ENCODE data around the gene AHRR. TPM values are rescaled to one million over a fixed set of nuclear protein-coding genes. Genes with fewer than 3 reads are reported as not detected.
A peak's percentile ranks its signal among the peaks of the same experiment; 100 is the strongest.

Gene AHRR
- total RNA-seq, 1 donor from 2014 or later, result 6.1 TPM

- Mint-ChIP-seq H3K9me3 (no peaks in the 10 kb centered on the region), H3K4me3 (no peak overlapping the region), H3K27ac (no peak overlapping the region), H3K36me3 (ENCODE audit: low read depth) (no peaks in the 10 kb centered on the region), H3K27me3 (peaks cover 5% of the 10 kb centered on the region), H3K4me1 (peaks cover under 1% of the 10 kb centered on the region)
- intact Hi-C loops (cut with micrococcal nuclease), result no loop called here
- POLR2A ChIA-PET, result no interaction called here
- DNase-seq, result peak; percentile 10
- CTCF ChIA-PET, result no interaction called here
- no peak for ATAC-seq (ENCODE audit: low read depth)
- TF ChIP-seq CTCF (IDR thresholded peaks at IDR 0.05), result no peak
Measured at GRCh38 chr5:435156-435790, 113.8 kb downstream of the AHRR start.

- POLR2A ChIA-PET, result no interaction called here
- no peak overlapping the region for H3K27ac Mint-ChIP-seq
- peaks cover 3% of the 10 kb centered on the region for H3K4me1 Mint-ChIP-seq
- H3K9me3 Mint-ChIP-seq, result no peaks in the 10 kb centered on the region
- CTCF ChIA-PET, result interaction anchor here (1.2 kb wide), 1 partner anchor 119 kb away, joined by 4 read pairs; no protein-coding TSS in a partner anchor
- no peaks in the 10 kb centered on the region for H3K36me3 Mint-ChIP-seq (ENCODE audit: low read depth)
- peak; percentile 11 for DNase-seq
- intact Hi-C loops (cut with micrococcal nuclease), result no loop called here
- H3K27me3 Mint-ChIP-seq, result peaks cover 5% of the 10 kb centered on the region
- no peak for ATAC-seq (ENCODE audit: low read depth)
- H3K4me3 Mint-ChIP-seq, result no peak overlapping the region
- no peak for TF ChIP-seq CTCF (IDR thresholded peaks at IDR 0.05)
Measured at GRCh38 chr5:435961-436640, 114.6 kb downstream of the AHRR start.

GRCh38 chr5:436641-436975 is 115.1 kb downstream of the AHRR start:
- Mint-ChIP-seq H3K27me3 (peaks cover 4% of the 10 kb centered on the region), H3K4me1 (peaks cover 3% of the 10 kb centered on the region), H3K36me3 (ENCODE audit: low read depth) (no peaks in the 10 kb centered on the region), H3K9me3 (no peaks in the 10 kb centered on the region), H3K4me3 (no peak overlapping the region), H3K27ac (no peak overlapping the region)
- ChIA-PET POLR2A (no interaction called here), CTCF (interaction anchor here (1.2 kb wide), 2 partner anchors 10 to 120 kb away, joined by 4 read pairs; no protein-coding TSS in a partner anchor)
- DNase-seq (no peak), ATAC-seq (ENCODE audit: low read depth) (no peak)
- intact Hi-C loops (cut with micrococcal nuclease), result no loop called here
- TF ChIP-seq CTCF (IDR thresholded peaks at IDR 0.05), result no peak

GRCh38 chr5:437281-437771 is 115.8 kb downstream of the AHRR start:
- DNase-seq, result peak; percentile 9
- CTCF ChIA-PET, result interaction anchor here (1.2 kb wide), 2 partner anchors 9 to 121 kb away, joined by 4 read pairs; no protein-coding TSS in a partner anchor

More at GRCh38 chr5:437281-437771, 115.8 kb downstream of the AHRR start:
- POLR2A ChIA-PET, result no interaction called here
- no peaks in the 10 kb centered on the region for H3K36me3 Mint-ChIP-seq (ENCODE audit: low read depth)
- TF ChIP-seq CTCF (IDR thresholded peaks at IDR 0.05), result no peak
- peaks cover 5% of the 10 kb centered on the region for H3K4me1 Mint-ChIP-seq
- no peaks in the 10 kb centered on the region for H3K9me3 Mint-ChIP-seq
- no peak overlapping the region for H3K27ac Mint-ChIP-seq
- intact Hi-C loops (cut with micrococcal nuclease), result no loop called here
- ATAC-seq (ENCODE audit: low read depth), result no peak
- H3K4me3 Mint-ChIP-seq, result no peak overlapping the region
- H3K27me3 Mint-ChIP-seq, result peaks cover 3% of the 10 kb centered on the region

Data from activated B cell treated with CpG ODN at 0.5 μM for 24 hours (primary cell).